Fibroblast of pulmonary artery (primary cell): ENCODE measurements around the gene PSMD1.

Experiments
- DNase-seq: peaks from one replicate; pipeline ENCODE4 v3.0.0-alpha.2; 2010; ENCODE audit warnings: low read depth
- H3K4me3 ChIP-seq: replicated peaks from 2 replicates; pipeline ENCODE4 v1.5.1; 2011; ENCODE audit warnings: low read depth, mild to moderate bottlenecking, control low read depth, low read length, moderate library complexity
- TF ChIP-seq, protein P1 (sequence below): IDR thresholded peaks from 2 replicates; pipeline ENCODE4 v1.5.1; 2011; ENCODE audit warnings: mild to moderate bottlenecking, control low read depth, low read length, inconsistent platforms; ENCODE audit errors: missing control alignments

Gene PSMD1

DNA sequence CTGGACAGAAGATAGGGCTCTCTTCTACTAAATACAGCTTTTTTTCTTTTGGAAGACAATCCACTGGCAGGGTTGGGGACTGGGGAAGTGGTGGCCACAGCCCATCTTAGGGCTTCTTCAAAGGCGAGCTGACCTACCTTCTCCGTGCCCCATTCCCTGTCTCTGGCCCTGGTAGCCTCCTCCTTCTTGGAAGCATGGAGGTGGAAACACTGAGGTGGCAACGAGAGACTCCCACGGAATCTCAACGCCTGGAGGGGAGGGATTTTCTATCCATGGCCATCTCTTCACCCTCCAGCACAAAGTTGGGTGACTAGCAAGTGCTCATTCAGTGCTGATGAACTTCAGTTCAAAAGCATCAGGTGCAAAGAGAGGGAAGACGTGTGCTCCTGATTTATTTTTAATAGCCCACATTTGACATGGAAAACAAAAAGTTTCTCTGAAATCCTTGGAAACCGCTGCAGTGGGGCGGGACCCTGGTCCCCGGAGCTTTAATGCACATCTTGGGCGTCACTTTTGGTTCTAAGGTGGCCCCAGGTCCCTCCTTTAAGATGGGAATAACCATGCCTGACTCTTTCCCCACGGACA is 141.1 kb downstream of the PSMD1 start:
- H3K4me3 ChIP-seq, result peak overlapping the region; percentile 92
- DNase-seq, result no peak
- TF ChIP-seq, protein P1, sequence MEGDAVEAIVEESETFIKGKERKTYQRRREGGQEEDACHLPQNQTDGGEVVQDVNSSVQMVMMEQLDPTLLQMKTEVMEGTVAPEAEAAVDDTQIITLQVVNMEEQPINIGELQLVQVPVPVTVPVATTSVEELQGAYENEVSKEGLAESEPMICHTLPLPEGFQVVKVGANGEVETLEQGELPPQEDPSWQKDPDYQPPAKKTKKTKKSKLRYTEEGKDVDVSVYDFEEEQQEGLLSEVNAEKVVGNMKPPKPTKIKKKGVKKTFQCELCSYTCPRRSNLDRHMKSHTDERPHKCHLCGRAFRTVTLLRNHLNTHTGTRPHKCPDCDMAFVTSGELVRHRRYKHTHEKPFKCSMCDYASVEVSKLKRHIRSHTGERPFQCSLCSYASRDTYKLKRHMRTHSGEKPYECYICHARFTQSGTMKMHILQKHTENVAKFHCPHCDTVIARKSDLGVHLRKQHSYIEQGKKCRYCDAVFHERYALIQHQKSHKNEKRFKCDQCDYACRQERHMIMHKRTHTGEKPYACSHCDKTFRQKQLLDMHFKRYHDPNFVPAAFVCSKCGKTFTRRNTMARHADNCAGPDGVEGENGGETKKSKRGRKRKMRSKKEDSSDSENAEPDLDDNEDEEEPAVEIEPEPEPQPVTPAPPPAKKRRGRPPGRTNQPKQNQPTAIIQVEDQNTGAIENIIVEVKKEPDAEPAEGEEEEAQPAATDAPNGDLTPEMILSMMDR, result no peak

DNA sequence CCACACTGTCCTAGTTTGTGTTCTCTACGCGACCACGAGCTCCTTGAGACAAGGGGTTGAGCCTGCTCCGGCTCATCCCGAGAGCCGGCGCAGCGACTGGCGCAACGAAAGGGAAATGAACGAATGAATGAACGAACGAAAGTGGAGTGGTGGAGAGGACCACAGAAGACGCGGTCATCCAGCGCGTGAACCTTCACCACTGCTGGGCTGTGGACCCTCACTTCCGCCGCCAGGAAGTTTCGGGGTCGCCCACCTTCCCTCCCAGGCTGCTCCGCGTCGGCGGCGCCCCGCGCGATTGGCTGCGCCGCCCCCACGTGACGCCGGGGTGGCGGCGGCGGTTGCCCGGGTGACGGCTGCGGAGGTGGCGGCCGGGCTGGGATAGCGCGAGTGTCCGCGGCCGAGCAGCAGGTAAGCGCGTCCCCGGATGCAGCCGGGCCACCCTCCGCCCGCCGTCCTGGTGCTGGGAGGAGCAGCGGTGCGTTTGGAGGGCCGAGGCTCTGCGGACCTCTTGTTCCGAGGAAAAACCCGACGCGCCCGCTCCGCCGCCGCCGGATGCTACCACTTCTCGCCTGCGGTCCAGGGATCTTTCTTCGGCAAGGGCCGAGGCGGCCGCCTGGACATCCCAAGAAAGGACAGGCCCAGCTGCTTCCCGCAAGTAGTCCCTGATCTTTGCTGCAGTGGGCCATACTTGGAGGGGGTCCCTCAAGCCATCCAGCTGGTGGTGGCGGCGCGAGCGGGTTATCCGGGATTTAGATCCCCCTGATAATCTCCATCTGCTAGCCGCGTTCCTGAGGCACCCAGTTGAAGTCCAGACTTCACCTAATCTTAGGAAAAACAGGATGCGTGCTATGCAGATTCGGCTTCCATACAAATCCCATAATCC is 141.9 kb downstream of the PSMD1 start, which contains the start of gene ARMC9:
Gene ARMC9 (plus strand): TSS at position 341 of the 883 bp plus-strand sequence. CDS start 7,608 bp downstream, outside the sequence.
- TF ChIP-seq, protein P1, result no peak
- peak within 1 kb of the TSS; percentile 92 for H3K4me3 ChIP-seq
- peak; percentile 57 for DNase-seq

DNA sequence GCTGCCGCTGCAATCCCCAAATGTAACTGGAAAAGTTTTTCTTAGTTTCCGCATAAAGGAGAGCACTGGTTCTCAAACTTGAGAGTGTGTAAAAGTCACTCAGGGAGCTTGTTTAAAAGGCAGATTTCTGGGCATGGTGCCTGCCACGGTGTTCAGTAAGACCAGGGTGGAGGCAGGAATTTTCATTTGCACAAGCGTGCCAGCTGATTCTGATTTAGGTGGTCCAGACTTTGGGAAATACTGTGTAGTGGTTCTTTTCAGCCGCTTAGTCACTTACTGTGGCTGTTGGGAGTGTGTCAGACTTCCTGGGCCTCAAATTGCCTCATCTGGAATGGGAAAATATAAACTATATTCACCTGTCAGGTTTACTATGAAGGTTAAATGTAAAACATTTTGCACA is 142.6 kb downstream of the PSMD1 start:
- peak; percentile 42 for DNase-seq
- peak overlapping the region; percentile 92 for H3K4me3 ChIP-seq

DNA sequence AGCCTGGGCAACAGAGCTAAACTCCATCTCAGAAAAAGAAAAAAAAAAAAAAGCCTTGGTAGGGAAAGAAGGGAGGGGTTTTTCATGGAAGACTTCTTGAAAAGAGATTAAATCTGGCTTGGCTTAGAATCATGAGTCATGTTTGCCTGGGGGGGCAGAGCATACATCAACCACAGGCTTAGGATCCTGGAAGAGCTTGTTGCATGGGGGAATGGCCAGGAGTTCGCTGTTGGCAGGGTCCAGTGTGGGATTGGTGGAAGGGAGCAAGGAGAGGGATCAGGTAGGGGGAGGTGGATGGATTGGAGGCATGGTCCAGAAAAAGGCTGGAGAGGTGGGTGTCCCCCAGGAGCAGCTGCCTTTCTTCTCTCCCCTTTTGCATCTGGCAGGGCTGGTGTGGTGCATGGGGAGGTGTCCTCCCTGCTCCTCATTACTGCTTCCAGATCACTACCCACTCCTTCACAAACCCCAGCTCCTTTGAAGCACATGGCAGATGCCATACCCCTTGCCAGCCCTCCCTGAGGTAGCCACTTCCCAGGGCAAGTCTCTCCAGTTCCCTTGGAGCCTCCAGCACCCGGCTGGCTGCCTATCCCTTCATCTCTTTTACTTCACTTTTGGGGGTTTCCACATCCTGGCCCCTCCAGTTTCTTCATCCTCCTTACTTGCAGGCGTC is 144.3 kb downstream of the PSMD1 start:
- peak; percentile 39 for DNase-seq
- TF ChIP-seq, protein P1, result no peak
- H3K4me3 ChIP-seq, result peak overlapping the region; percentile 2

More for the DNA sequence above, 142.6 kb downstream of the PSMD1 start:
- TF ChIP-seq, protein P1, result no peak

DNA sequence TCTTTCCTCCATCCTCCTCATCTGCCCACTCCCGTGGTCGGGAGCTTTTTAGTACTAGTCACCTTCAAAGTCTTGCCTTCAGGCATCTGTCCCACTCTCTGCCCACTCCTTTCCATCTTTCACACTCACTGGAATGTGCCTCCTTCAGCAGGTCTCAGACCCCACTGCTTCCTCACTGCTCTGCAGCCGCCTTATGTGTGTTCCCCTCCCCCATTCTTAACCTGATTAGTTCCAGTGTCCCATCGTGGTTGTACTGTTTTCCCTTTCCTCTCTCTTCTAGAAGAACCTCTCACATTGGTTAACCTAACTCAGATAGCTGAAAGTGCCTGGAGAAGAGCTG is 144.8 kb downstream of the PSMD1 start:
- DNase-seq, result no peak
- TF ChIP-seq, protein P1, result no peak
- H3K4me3 ChIP-seq, result no peak overlapping the region

DNA sequence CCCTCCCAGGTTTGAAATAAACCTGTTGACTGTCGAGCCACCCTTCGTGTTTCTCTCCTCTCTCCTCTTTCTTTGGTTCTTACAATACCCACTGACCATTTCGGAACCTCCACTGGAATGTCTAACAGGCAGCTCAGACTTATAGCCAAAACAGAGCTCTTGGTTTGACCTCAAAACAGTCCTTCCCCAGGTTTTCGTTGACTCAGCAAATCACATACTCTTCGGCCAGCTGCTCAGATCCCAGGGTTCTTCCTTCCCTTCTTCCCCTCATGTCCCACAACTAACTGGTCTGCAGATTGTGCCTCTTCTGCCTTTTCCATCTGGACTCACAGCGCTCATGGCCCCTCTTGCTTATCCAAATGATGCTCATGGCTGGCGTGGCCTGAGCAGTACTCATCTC is 146.4 kb downstream of the PSMD1 start:
- no peak overlapping the region for H3K4me3 ChIP-seq
- TF ChIP-seq, protein P1, result no peak
- no peak for DNase-seq
